NCI-H2107 treated with DMSO at 0.1 percent for 48 hours (cell line): Measurements from ENCODE around the gene TMEM237.
"Not testable (repeated sequence)": the region's sequence is repeated elsewhere in the genome, so short reads cannot be mapped to it uniquely, and the experiment has no call there.

Source experiments
- DNase-seq: peaks from one replicate; lab custom pipeline; 2025; ENCODE audit not compliant: unreplicated experiment; lab: John Stamatoyannopoulos, UW

Gene TMEM237

GRCh38 chr2:201643216-201643890 is at the start of gene TMEM237:
TMEM237 (minus strand) TSS chr2:201643503; CDS start chr2:201643400, 103 bp downstream.
- DNase-seq: no peak

GRCh38 chr2:201685156-201685555 is 41.9 kb upstream of the TMEM237 start:
- DNase-seq: no peak

GRCh38 chr2:201680743-201681142 is 37.4 kb upstream of the TMEM237 start:
- DNase-seq: no peak

- DNase-seq: no peak
Observed at GRCh38 chr2:201678401-201678800, 35.1 kb upstream of the TMEM237 start.

- DNase-seq: no peak
Observed at GRCh38 chr2:201675454-201675853, 32.2 kb upstream of the TMEM237 start.

- no peak for DNase-seq
Observed at GRCh38 chr2:201674794-201675193, 31.5 kb upstream of the TMEM237 start.

- no peak for DNase-seq
Observed at GRCh38 chr2:201674298-201674697, 31.0 kb upstream of the TMEM237 start.

GRCh38 chr2:201673546-201673945 is 30.2 kb upstream of the TMEM237 start:
- no peak for DNase-seq

- not testable (repeated sequence) for DNase-seq
Observed at GRCh38 chr2:201671205-201671604, 27.9 kb upstream of the TMEM237 start.

GRCh38 chr2:201669865-201670264 is 26.6 kb upstream of the TMEM237 start:
- no peak for DNase-seq

- DNase-seq: no peak
Observed at GRCh38 chr2:201668402-201668910, 25.2 kb upstream of the TMEM237 start.

- DNase-seq: no peak
Observed at GRCh38 chr2:201664334-201664733, 21.0 kb upstream of the TMEM237 start.

GRCh38 chr2:201661366-201661765 is 18.1 kb upstream of the TMEM237 start:
- no peak for DNase-seq

- no peak for DNase-seq
Observed at GRCh38 chr2:201660293-201660895, 17.1 kb upstream of the TMEM237 start.

GRCh38 chr2:201656740-201657139 is 13.4 kb upstream of the TMEM237 start:
- DNase-seq: no peak

- DNase-seq: no peak
Observed at GRCh38 chr2:201656102-201656501, 12.8 kb upstream of the TMEM237 start.

GRCh38 chr2:201654616-201655384 is 11.5 kb upstream of the TMEM237 start:
- DNase-seq: no peak

- DNase-seq: no peak
Observed at GRCh38 chr2:201653221-201653620, 9.9 kb upstream of the TMEM237 start.

GRCh38 chr2:201649442-201649841 is 6.1 kb upstream of the TMEM237 start:
- DNase-seq: no peak

- DNase-seq: no peak
Observed at GRCh38 chr2:201647431-201647830, 4.1 kb upstream of the TMEM237 start.

GRCh38 chr2:201644001-201644400 is 698 bp upstream of the TMEM237 start:
- no peak for DNase-seq
